ENCODE data around the gene VASP.
A peak's percentile ranks its signal among the peaks of the same experiment; 100 is the strongest.

Gene VASP

GRCh38 chr19:45558399-45558878 is 51.2 kb downstream of the VASP start:
- peak; percentile 90 for ATAC-seq
- TF ChIP-seq TOX (CRISPR knock-in tag; IDR thresholded peaks at IDR 0.05; ENCODE audit: borderline replicate concordance), result no peak
- no peak for TF ChIP-seq POU6F1 (CRISPR knock-in tag; IDR thresholded peaks at IDR 0.05; ENCODE audit: borderline replicate concordance, low read depth)
- no peak for TF ChIP-seq PATZ1 (CRISPR knock-in tag; IDR thresholded peaks at IDR 0.05; ENCODE audit: borderline replicate concordance)
- TF ChIP-seq RARB (CRISPR knock-in tag; IDR thresholded peaks at IDR 0.05), result no peak
- TF ChIP-seq TSHZ2 (CRISPR knock-in tag; IDR thresholded peaks at IDR 0.05), result no peak
- no peak for TF ChIP-seq ZC3H10 (CRISPR knock-in tag; IDR thresholded peaks at IDR 0.05)
- no peak for TF ChIP-seq ZFP3 (CRISPR knock-in tag; IDR thresholded peaks at IDR 0.05)
- TF ChIP-seq ISL1 (CRISPR knock-in tag; IDR thresholded peaks at IDR 0.05), result no peak
- TF ChIP-seq CSRNP3 (CRISPR knock-in tag; IDR thresholded peaks at IDR 0.05), result no peak
- no peak for TF ChIP-seq ZNF8 (CRISPR knock-in tag; IDR thresholded peaks at IDR 0.05)
- no peak for TF ChIP-seq CSDC2 (CRISPR knock-in tag; IDR thresholded peaks at IDR 0.05)
- TF ChIP-seq ZNF565 (CRISPR knock-in tag; conservative IDR thresholded peaks at IDR 0.05; ENCODE audit: low read depth), result no peak
- TF ChIP-seq TCF4 (CRISPR knock-in tag; IDR thresholded peaks at IDR 0.05; ENCODE audit: borderline replicate concordance), result no peak
- no peak for TF ChIP-seq ARNTL (CRISPR knock-in tag; IDR thresholded peaks at IDR 0.05; ENCODE audit: borderline replicate concordance, low read depth)
- no peak for TF ChIP-seq SNAI2 (CRISPR knock-in tag; IDR thresholded peaks at IDR 0.05)
- no peak for TF ChIP-seq ZFP30 (CRISPR knock-in tag; IDR thresholded peaks at IDR 0.05)
- no peak for TF ChIP-seq ZNF70 (CRISPR knock-in tag; IDR thresholded peaks at IDR 0.05)

GRCh38 chr19:45560038-45560437 is 52.8 kb downstream of the VASP start:
- ATAC-seq, result no peak
- no peak for TF ChIP-seq ZNF565 (CRISPR knock-in tag; conservative IDR thresholded peaks at IDR 0.05; ENCODE audit: low read depth)
- no peak for TF ChIP-seq CREB5 (CRISPR knock-in tag; IDR thresholded peaks at IDR 0.05; ENCODE audit: low read depth)
- TF ChIP-seq CSRNP3 (CRISPR knock-in tag; IDR thresholded peaks at IDR 0.05), result no peak
- no peak for TF ChIP-seq BACH2 (CRISPR knock-in tag; IDR thresholded peaks at IDR 0.05; ENCODE audit: borderline replicate concordance)
- TF ChIP-seq ZNF70 (CRISPR knock-in tag; IDR thresholded peaks at IDR 0.05), result no peak
- TF ChIP-seq PATZ1 (CRISPR knock-in tag; IDR thresholded peaks at IDR 0.05; ENCODE audit: borderline replicate concordance), result no peak
- TF ChIP-seq ESRRG (CRISPR knock-in tag; IDR thresholded peaks at IDR 0.05), result no peak
- no peak for TF ChIP-seq ZC3H10 (CRISPR knock-in tag; IDR thresholded peaks at IDR 0.05)

Data from SK-N-SH treated with all-trans-retinoic acid at 6 μM for 48 hours (cell line).